DMS53 treated with DMSO at 0.1 percent for 48 hours (cell line): ENCODE measurements around the gene PABPN1.
A peak's percentile ranks its signal among the peaks of the same experiment; 100 is the strongest.
"Not testable (repeated sequence)": the region's sequence is repeated elsewhere in the genome, so short reads cannot be mapped to it uniquely, and the experiment has no call there.

Source experiments
- DNase-seq: peaks from one replicate; lab custom pipeline; 2025; ENCODE audit not compliant: unreplicated experiment; lab: John Stamatoyannopoulos, UW

PABPN1 gene

GRCh38 chr14:23301288-23301968 lies 19.8 kb upstream of the PABPN1 start:
- DNase-seq = peak; percentile 97

DNA sequence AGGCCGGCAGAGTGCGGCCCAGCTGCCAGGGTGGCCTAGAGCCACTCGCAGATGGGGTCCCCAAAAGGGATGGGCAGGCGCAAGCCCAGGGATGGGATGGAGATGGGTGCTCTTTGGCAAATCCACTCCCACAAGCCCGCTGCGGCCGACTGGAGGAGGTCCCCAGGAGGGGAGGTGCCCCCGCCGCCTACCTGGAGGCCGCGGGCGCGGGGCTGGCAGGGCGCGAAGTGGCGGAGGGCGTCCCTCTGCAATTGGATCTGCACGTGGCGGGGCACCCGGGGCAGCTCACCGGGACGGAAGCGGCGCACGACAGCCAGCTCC lies 19.3 kb upstream of the PABPN1 start:
- DNase-seq = no peak

DNA sequence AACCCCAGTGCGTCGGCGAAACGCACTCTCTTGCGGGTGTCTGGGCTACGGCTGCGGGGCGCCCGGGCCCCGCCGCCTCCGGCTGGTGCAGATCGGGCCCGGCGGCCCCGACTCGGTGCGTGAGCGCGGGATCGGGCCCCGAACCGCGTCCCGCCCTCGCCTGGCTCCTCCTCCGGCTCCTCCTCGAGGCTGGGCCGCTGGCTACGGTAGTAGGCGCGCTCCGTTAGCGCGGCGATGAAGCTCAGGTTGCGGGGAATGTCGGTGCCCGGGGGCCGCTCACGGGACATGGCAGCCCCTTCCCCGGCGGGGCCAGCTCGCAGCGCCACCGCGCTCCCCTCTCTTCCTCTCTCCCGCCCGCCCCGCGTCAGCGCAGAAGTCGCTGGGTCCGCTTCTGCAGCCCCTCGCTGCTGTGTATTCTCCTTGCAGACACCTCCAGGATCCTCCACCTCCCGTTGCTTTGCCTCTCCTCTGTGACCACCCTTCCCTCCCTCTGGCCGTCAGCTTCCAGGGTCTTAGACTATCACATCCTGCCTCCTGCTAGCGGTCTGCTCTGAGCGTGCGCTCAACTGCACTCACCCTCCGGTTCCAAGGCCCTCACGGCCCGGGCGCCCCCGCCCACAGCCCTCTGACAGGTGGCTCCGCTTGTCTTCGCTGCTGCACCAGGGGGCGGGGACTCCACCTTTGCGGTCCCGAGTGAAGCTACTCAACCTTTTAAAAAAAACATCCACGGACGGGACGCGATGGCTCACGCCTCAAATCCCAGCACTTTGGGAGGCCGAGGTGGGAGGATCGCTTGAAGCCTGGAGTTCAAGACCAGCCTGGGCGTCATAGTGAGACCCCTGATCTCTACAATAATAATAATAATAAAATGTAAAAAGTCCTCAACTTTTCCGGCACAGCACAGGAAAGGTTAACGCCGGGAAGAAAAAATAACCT lies 18.7 kb upstream of the PABPN1 start, which contains the start of gene PPP1R3E:
Gene PPP1R3E, minus strand, starts transcription at position 570 of the 936 bp plus-strand sequence. Its CDS starts 283 bp downstream, at position 287.
- peak; percentile 46 for DNase-seq

DNA sequence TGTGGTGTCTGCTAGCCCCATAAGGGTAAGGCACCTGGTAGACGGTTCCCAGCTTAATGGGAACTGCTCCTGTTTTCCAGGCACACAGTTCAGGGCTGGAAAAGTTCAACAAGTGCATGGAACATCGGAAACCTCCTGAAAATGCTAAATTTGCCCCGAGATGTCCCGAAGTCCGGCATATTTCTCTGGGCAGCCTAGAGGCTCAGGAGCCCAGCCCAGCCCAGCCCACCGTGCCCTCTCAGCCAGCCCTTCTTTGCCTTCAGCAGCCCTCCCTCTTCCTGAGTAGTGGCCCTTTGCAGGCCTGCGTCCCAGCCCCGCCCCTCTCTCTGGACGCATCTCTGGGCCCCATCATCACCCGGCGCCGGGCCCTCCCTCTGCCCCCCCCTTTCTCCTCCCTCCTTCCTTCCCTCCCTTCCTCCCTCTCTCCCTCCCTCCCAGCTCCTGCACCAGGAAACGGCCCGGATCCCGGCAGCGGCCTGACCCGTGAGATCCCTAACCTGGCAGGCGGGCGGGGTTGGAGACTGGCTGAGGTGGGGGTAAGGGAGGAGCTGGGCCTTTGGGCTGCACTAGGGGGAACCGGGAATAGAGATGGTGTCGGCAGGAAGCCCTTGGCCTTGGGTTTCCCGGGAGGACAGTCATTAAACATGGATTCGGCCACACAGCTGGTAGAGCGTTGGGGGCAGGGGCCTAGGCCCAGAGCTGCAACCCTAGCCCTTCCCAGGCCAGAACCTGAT lies 14.7 kb upstream of the PABPN1 start, which contains the start of gene BCL2L2:
Gene BCL2L2, plus strand, starts transcription at position 422 of the 734 bp plus-strand sequence. CDS start 935 bp downstream, outside the sequence.
- DNase-seq = peak; percentile 64

GRCh38 chr14:23307146-23307530 lies 14.1 kb upstream of the PABPN1 start:
- no peak for DNase-seq

DNA sequence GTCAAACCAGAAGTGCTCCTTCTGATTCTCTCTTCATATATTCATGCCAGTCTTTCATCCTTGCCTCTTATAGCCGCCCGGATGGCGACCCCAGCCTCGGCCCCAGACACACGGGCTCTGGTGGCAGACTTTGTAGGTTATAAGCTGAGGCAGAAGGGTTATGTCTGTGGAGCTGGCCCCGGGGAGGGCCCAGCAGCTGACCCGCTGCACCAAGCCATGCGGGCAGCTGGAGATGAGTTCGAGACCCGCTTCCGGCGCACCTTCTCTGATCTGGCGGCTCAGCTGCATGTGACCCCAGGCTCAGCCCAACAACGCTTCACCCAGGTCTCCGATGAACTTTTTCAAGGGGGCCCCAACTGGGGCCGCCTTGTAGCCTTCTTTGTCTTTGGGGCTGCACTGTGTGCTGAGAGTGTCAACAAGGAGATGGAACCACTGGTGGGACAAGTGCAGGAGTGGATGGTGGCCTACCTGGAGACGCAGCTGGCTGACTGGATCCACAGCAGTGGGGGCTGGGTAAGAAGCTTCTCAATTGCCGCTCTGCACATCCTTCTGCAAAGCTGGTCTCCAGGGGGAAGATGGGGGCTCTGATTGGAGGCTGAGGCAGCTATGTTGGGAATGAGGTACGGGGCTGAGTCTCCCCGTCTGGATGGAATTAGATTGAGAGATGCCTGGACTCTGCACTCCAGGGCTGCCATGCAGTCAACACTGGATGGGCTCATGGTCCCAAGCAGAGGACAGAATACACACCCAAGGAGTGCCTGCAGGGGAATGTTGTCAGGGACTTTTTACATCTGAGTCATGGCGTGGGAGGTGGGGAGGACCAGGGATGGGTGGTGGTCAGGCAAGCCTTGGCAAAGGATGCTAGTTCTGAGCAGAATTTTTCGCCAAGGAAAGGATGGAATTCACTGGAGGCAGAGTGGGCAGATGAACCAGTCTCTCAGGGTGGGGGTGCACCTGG lies 13.3 kb upstream of the PABPN1 start:
- no peak for DNase-seq

GRCh38 chr14:23308721-23309445 lies 12.4 kb upstream of the PABPN1 start:
- no peak for DNase-seq

DNA sequence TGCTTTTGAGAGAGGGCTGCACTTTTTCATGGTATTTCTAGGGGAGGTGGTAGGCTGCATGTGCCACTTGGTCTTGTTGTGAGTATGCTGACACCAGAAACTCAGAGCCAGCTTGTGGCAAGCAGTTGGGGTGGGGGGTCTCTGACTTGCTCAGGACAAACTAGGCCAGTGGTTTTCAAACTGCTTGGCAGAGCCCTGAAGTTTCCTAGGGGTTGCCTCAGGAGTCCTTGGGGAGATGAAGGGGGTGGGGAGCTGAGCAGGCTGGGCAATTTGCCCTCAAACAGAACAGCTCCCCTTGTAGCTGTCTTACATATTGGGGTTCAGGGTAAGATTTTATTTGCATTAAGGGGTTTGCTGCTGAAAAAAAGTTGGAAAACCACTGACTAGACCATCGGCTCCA lies 10.7 kb upstream of the PABPN1 start:
- no peak for DNase-seq

DNA sequence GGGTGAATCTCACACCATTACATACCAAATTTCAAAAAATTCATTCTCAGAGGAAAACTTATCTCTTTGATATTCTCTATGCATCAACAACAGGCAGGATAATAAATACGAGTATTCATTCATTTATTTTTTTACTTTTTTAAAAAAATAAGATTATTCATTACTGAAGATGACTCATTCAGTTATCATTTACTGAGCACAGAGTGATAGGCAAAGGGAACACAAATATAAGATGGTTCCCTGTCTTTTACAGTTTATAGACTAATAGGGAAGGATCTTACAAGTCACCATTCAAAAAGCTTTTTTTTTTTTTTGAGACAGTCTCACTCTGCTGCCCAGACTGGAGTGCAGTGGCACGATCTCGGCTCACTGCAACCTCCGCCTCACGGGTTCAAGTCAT lies 5.0 kb upstream of the PABPN1 start:
- DNase-seq = no peak

DNA sequence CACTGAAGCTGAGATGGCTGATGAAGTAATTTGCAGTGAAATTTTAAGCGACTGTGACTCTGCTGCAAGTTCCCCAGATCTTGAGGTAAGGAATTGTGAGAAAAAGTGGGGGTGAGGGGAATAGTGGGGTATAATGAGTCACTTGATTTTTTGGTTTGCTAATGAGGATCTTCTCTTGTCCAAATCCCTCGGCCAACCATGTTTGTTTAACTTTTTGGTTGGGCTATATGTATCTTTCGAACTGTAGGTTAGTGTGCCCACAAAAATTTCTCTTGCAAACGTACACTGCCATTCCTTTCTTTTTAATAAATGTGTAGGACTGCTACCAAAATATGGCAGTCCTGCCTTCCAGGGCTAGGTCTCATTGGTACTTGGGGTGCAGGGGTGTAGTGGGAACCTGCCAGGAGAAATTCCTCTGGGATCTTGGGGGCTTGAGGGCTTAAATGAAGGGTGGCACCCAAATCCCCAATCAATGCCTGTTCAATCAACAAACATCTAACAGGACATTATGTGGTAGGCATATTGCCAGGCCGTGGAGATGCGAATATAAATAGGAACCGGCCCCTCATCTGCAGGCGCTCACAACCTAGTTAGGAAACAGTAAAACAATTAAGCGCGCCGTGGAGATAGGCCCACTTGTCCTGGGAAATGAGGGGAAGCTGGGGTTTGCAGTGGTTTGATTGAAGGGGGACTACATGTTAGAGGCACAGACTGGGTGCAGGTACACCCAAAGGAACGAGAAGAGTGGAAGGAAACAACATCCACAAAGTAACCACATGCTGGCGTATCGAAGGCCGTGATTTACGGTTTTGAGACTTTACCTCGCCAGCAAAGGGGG lies 1.3 kb upstream of the PABPN1 start:
- no peak for DNase-seq

DNA sequence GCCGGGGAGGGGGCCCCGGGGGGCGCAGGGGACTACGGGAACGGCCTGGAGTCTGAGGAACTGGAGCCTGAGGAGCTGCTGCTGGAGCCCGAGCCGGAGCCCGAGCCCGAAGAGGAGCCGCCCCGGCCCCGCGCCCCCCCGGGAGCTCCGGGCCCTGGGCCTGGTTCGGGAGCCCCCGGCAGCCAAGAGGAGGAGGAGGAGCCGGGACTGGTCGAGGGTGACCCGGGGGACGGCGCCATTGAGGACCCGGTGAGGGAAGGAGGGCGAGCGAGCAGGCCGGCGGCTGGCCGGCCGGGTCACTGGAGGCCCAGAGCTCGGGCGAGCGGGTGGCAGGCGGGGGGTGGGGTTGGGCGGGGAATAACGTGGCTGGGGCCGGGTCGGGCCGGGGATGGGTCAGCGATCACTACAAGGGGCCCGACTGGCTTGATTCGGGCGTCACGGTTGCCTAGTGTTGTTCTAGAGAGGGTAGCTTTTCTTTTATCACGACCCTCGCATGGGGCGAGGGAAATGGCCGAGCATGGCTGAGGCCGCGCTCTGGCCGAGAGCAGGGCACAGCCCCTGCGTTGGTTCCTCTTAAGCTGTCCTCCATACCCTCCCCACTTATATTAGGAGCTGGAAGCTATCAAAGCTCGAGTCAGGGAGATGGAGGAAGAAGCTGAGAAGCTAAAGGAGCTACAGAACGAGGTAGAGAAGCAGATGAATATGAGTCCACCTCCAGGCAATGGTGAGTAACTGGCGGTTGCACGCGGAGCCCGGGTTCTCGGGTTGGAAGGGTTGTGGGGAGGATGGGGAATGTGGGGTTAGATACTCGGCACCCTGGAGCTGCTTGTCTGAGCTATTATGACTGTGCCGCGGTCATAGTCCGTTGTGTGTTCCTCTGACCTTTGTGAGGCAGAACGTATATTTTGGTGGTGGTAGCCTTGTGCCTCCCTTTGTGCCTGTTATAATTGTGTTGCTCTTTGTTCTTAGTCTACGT lies 603 bp downstream of the PABPN1 start:
- DNase-seq = no peak

GRCh38 chr14:23322568-23323517 lies 1.6 kb downstream of the PABPN1 start:
- no peak for DNase-seq

GRCh38 chr14:23323838-23324454 lies 2.7 kb downstream of the PABPN1 start:
- no peak for DNase-seq

GRCh38 chr14:23324455-23324846 lies 3.2 kb downstream of the PABPN1 start:
- no peak for DNase-seq

GRCh38 chr14:23324993-23325392 lies 3.7 kb downstream of the PABPN1 start:
- DNase-seq = no peak

DNA sequence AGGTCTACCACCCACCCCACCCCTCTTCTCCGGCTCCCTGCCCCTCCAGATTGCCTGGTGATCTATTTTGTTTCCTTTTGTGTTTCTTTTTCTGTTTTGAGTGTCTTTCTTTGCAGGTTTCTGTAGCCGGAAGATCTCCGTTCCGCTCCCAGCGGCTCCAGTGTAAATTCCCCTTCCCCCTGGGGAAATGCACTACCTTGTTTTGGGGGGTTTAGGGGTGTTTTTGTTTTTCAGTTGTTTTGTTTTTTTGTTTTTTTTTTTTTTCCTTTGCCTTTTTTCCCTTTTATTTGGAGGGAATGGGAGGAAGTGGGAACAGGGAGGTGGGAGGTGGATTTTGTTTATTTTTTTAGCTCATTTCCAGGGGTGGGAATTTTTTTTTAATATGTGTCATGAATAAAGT lies 4.5 kb downstream of the PABPN1 start:
- DNase-seq = not testable (repeated sequence)
